ENCODE measurements around the gene ZNF777. TPM values are rescaled to one million over a fixed set of nuclear protein-coding genes. Genes with fewer than 3 reads are reported as not detected.

The ZNF777 gene
- polyA plus RNA-seq, 2 of the 4 experiments (the other 2 are of a cell fraction): 5.4 to 10.5 TPM

GRCh38 chr7:149433124-149433523 is 27.7 kb downstream of the ZNF777 start:
- Histone ChIP-seq H3K4me3 (no peak overlapping the region), H3K4me2 (no peak overlapping the region), H3K4me1 (no peaks in the 10 kb centered on the region), H3K9me3 (no peaks in the 10 kb centered on the region), H3K27ac (no peak overlapping the region)
- no peak for ATAC-seq
- TF ChIP-seq NFE2L2 (conservative IDR thresholded peaks at IDR 0.05; ENCODE audit: low read length): no peak
- no peak for TF ChIP-seq MAZ (IDR thresholded peaks at IDR 0.05; ENCODE audit: borderline replicate concordance, low read depth, low read length)
- no peak for TF ChIP-seq TP53 (CRISPR knock-in tag; IDR thresholded peaks at IDR 0.05)
- no peak for TF ChIP-seq SMC3 (IDR thresholded peaks at IDR 0.05)
- TF ChIP-seq HOXA7 (CRISPR knock-in tag; IDR thresholded peaks at IDR 0.05): no peak
- no peak for TF ChIP-seq TFCP2L1 (CRISPR knock-in tag; IDR thresholded peaks at IDR 0.05)
- no peak for TF ChIP-seq HES2 (IDR thresholded peaks at IDR 0.05)
- TF ChIP-seq MAX (IDR thresholded peaks at IDR 0.05): no peak
- TF ChIP-seq NPAS2 (CRISPR knock-in tag; IDR thresholded peaks at IDR 0.05; ENCODE audit: borderline replicate concordance): no peak
- TF ChIP-seq RAD21 (conservative IDR thresholded peaks at IDR 0.05 in 1 of 2, IDR thresholded peaks at IDR 0.05 in 1 of 2): no peak
- TF ChIP-seq JUN (IDR thresholded peaks at IDR 0.05): no peak
- no peak for TF ChIP-seq ZNF302 (CRISPR knock-in tag; IDR thresholded peaks at IDR 0.05)
- TF ChIP-seq NR3C1 (IDR thresholded peaks at IDR 0.05): no peak
- no peak for TF ChIP-seq RCOR1 (IDR thresholded peaks at IDR 0.05; ENCODE audit: low read depth, low read length)
- TF ChIP-seq EP300 (IDR thresholded peaks at IDR 0.05): no peak
- TF ChIP-seq FOXS1 (CRISPR knock-in tag; IDR thresholded peaks at IDR 0.05): no peak
- no peak for TF ChIP-seq CEBPB (IDR thresholded peaks at IDR 0.05)
- no peak for TF ChIP-seq E2F6 (IDR thresholded peaks at IDR 0.05; ENCODE audit: borderline replicate concordance, low read depth)
- no peak for TF ChIP-seq JUNB (IDR thresholded peaks at IDR 0.05)
- ChIA-PET CTCF (interaction anchor here (1.7 to 2.5 kb wide), 3 partner anchors 10 to 28 kb away, joined by 6 to 15 read pairs (median 7); partner anchors contain the start of gene ZNF777), POLR2A (interaction anchor here (1.3 kb wide), 1 partner anchor 27 kb away, joined by 4 read pairs; the partner anchor contains the start of gene ZNF777)
- no peak for DNase-seq (ENCODE audit: low read depth in 1 of 2, low spot score in 1 of 2)
- no peak for FAIRE-seq
- WGBS (ENCODE audit: missing lambda C conversion rate): 85% methylated on average over 8 of the region's 8 CpGs

GRCh38 chr7:149432121-149432691 is 28.7 kb downstream of the ZNF777 start:
- FAIRE-seq (no peak), ATAC-seq (no peak), DNase-seq (ENCODE audit: low read depth in 1 of 2, low spot score in 1 of 2) (no peak)
- H3K4me1 ChIP-seq: no peaks in the 10 kb centered on the region
- no peak overlapping the region for H3K4me3 ChIP-seq
- ChIA-PET CTCF (interaction anchor here (0.7 to 2.5 kb wide), 5 partner anchors 9 to 170 kb away, joined by 3 to 15 read pairs (median 3); partner anchors contain the start of genes ZNF777 and ZNF783), POLR2A (interaction anchor here (1.3 kb wide), 1 partner anchor 28 kb away, joined by 4 read pairs; the partner anchor contains the start of gene ZNF777)
- H3K27ac ChIP-seq: no peak overlapping the region
- TF ChIP-seq NR3C1 (IDR thresholded peaks at IDR 0.05) (no peak), RFX5 (IDR thresholded peaks at IDR 0.05) (no peak), ZSCAN20 (CRISPR knock-in tag; IDR thresholded peaks at IDR 0.05) (no peak), CHD4 (IDR thresholded peaks at IDR 0.05; ENCODE audit: borderline replicate concordance) (no peak), NFE2L2 (conservative IDR thresholded peaks at IDR 0.05; ENCODE audit: low read length) (no peak), ESRRA (IDR thresholded peaks at IDR 0.05; ENCODE audit: borderline replicate concordance, low read length) (no peak), RAD21 (conservative IDR thresholded peaks at IDR 0.05 in 1 of 2, IDR thresholded peaks at IDR 0.05 in 1 of 2) (no peak), HMGXB4 (CRISPR knock-in tag; IDR thresholded peaks at IDR 0.05; ENCODE audit: borderline replicate concordance) (no peak), HEYL (CRISPR knock-in tag; IDR thresholded peaks at IDR 0.05) (no peak), FOSB (CRISPR knock-in tag; IDR thresholded peaks at IDR 0.05) (no peak), ZNF302 (CRISPR knock-in tag; IDR thresholded peaks at IDR 0.05) (no peak), ATOH8 (CRISPR knock-in tag; IDR thresholded peaks at IDR 0.05; ENCODE audit: low read depth) (no peak), ZC3H11A (IDR thresholded peaks at IDR 0.05) (no peak)
- H3K4me2 ChIP-seq: no peak overlapping the region
- 96% methylated on average over 52 of the region's 53 CpGs for WGBS (ENCODE audit: missing lambda C conversion rate)
- H3K9me3 ChIP-seq: no peaks in the 10 kb centered on the region
